ENCODE results near the gene ACAA1.
"Not testable (repeated sequence)": the region's sequence is repeated elsewhere in the genome, so short reads cannot be mapped to it uniquely, and the experiment has no call there.

Gene ACAA1

DNA sequence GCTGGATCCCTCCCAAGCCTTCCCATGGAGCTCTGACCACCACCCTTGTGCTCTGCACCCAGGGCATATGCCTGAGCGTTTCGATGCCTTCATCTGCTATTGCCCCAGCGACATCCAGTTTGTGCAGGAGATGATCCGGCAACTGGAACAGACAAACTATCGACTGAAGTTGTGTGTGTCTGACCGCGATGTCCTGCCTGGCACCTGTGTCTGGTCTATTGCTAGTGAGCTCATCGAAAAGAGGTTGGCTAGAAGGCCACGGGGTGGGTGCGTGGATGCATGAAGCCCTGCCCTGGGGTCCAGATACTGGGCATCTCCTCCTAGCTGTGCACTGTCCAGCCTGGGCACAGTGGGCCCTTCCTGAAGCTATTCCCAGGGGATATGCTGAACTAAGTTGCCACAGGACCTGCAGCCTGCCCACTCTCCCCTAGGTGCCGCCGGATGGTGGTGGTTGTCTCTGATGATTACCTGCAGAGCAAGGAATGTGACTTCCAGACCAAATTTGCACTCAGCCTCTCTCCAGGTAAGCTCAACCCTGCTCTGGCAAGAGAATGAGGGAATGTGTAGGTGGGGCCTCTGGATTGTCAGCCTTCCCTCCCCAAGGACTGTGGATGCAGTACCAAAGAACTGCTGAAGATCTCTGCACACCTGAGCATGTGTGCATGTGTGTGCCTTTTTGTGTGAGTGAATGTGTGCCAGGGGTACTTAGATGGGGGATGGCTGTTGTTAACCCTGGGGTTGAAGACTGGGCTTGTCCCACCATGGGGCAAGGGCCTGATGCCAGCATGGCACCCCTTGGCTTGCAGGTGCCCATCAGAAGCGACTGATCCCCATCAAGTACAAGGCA, 3.6 kb upstream of the ACAA1 start:
- no peaks in the 10 kb centered on the region for H3K9me3 ChIP-seq (replicated peaks; ENCODE audit: low read length)
- H3K4me1 ChIP-seq (ENCODE audit: control insufficient read depth, insufficient read depth, low read length): peaks cover 21% of the 10 kb centered on the region
- H3K36me3 ChIP-seq (ENCODE audit: insufficient read depth, low read length): peaks cover 12% of the 10 kb centered on the region
- H3K27me3 ChIP-seq (ENCODE audit: control insufficient read depth, insufficient read depth, low read length): no peaks in the 10 kb centered on the region
- H3K4me2 ChIP-seq (ENCODE audit: low read length): no peak overlapping the region
- H3K9ac ChIP-seq (ENCODE audit: low read depth, low read length): no peak overlapping the region
- no peak overlapping the region for H3K4me3 ChIP-seq (ENCODE audit: low read length)

- Histone ChIP-seq H3K9me3 (replicated peaks; ENCODE audit: low read length) (no peaks in the 10 kb centered on the region), H3K4me3 (ENCODE audit: low read length) (peak overlapping the region; percentile 96), H3K4me1 (ENCODE audit: control insufficient read depth, insufficient read depth, low read length) (peaks cover 21% of the 10 kb centered on the region), H3K9ac (ENCODE audit: low read depth, low read length) (peak overlapping the region; percentile 83), H3K4me2 (ENCODE audit: low read length) (peak overlapping the region; percentile 96), H3K27me3 (ENCODE audit: control insufficient read depth, insufficient read depth, low read length) (no peaks in the 10 kb centered on the region), H3K36me3 (ENCODE audit: insufficient read depth, low read length) (peaks cover 12% of the 10 kb centered on the region)
Measured at GRCh38 chr3:38139652-38140051, 2.7 kb upstream of the ACAA1 start.

- H3K36me3 ChIP-seq (ENCODE audit: insufficient read depth, low read length): peaks cover 15% of the 10 kb centered on the region
- H3K4me1 ChIP-seq (ENCODE audit: control insufficient read depth, insufficient read depth, low read length): peaks cover 21% of the 10 kb centered on the region
- H3K9me3 ChIP-seq (replicated peaks; ENCODE audit: low read length): no peaks in the 10 kb centered on the region
- peak overlapping the region; percentile 96 for H3K4me2 ChIP-seq (ENCODE audit: low read length)
- peak overlapping the region; percentile 96 for H3K4me3 ChIP-seq (ENCODE audit: low read length)
- no peaks in the 10 kb centered on the region for H3K27me3 ChIP-seq (ENCODE audit: control insufficient read depth, insufficient read depth, low read length)
- peak overlapping the region; percentile 83 for H3K9ac ChIP-seq (ENCODE audit: low read depth, low read length)
Measured at GRCh38 chr3:38139191-38139590, 2.3 kb upstream of the ACAA1 start.

- H3K4me1 ChIP-seq (ENCODE audit: control insufficient read depth, insufficient read depth, low read length): peaks cover 21% of the 10 kb centered on the region
- peaks cover 22% of the 10 kb centered on the region for H3K36me3 ChIP-seq (ENCODE audit: insufficient read depth, low read length)
- H3K4me3 ChIP-seq (ENCODE audit: low read length): peak within 1 kb of the TSS; percentile 96
- H3K9ac ChIP-seq (ENCODE audit: low read depth, low read length): peak within 1 kb of the TSS; percentile 83
- no peaks in the 10 kb centered on the region for H3K27me3 ChIP-seq (ENCODE audit: control insufficient read depth, insufficient read depth, low read length)
- H3K9me3 ChIP-seq (replicated peaks; ENCODE audit: low read length): no peaks in the 10 kb centered on the region
- peak within 1 kb of the TSS; percentile 96 for H3K4me2 ChIP-seq (ENCODE audit: low read length)
Measured at GRCh38 chr3:38138349-38139190, 1.6 kb upstream of the ACAA1 start, which contains the start of gene MYD88. Gene MYD88, plus strand, starts transcription at chr3:38138661. Its CDS starts 40 bp downstream, at chr3:38138701.

GRCh38 chr3:38137615-38138348, 855 bp upstream of the ACAA1 start:
- H3K9ac ChIP-seq (ENCODE audit: low read depth, low read length): peak overlapping the region; percentile 83
- H3K4me1 ChIP-seq (ENCODE audit: control insufficient read depth, insufficient read depth, low read length): peaks cover 21% of the 10 kb centered on the region
- peak overlapping the region; percentile 96 for H3K4me3 ChIP-seq (ENCODE audit: low read length)
- peak overlapping the region; percentile 96 for H3K4me2 ChIP-seq (ENCODE audit: low read length)
- H3K9me3 ChIP-seq (replicated peaks; ENCODE audit: low read length): no peaks in the 10 kb centered on the region
- no peaks in the 10 kb centered on the region for H3K27me3 ChIP-seq (ENCODE audit: control insufficient read depth, insufficient read depth, low read length)
- peaks cover 29% of the 10 kb centered on the region for H3K36me3 ChIP-seq (ENCODE audit: insufficient read depth, low read length)

DNA sequence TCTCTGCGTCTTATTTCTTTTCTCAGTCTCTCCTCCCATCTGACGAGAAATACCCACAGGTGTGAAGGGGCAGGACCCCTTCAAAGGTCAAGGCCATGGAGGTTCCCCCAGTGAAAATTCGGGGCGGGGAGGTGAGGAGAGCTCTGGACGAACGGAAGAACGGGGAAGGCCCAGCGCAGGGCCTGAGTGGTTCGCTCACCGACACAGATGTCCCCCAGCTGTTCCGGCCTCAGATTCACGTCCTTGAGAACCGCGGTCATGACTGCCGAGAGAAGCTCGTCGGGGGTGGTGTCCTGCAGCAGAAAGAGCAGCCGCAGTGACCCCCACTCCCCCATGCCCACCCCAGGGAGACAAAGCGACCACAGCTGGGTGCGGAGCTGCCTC, 542 bp downstream of the ACAA1 start:
- Histone ChIP-seq H3K4me3 (ENCODE audit: low read length) (peak overlapping the region; percentile 96), H3K4me2 (ENCODE audit: low read length) (peak overlapping the region; percentile 97), H3K36me3 (ENCODE audit: insufficient read depth, low read length) (peaks cover 31% of the 10 kb centered on the region), H3K27me3 (ENCODE audit: control insufficient read depth, insufficient read depth, low read length) (no peaks in the 10 kb centered on the region), H3K4me1 (ENCODE audit: control insufficient read depth, insufficient read depth, low read length) (peaks cover 21% of the 10 kb centered on the region), H3K9ac (ENCODE audit: low read depth, low read length) (peak overlapping the region; percentile 90), H3K9me3 (replicated peaks; ENCODE audit: low read length) (no peaks in the 10 kb centered on the region)

- H3K27me3 ChIP-seq (ENCODE audit: control insufficient read depth, insufficient read depth, low read length); H3K9me3 ChIP-seq (replicated peaks; ENCODE audit: low read length): not testable (repeated sequence)
- Histone ChIP-seq H3K36me3 (ENCODE audit: insufficient read depth, low read length) (peaks cover 34% of the 10 kb centered on the region), H3K4me2 (ENCODE audit: low read length) (peak overlapping the region; percentile 97), H3K4me1 (ENCODE audit: control insufficient read depth, insufficient read depth, low read length) (peaks cover 21% of the 10 kb centered on the region), H3K9ac (ENCODE audit: low read depth, low read length) (peak overlapping the region; percentile 90), H3K4me3 (ENCODE audit: low read length) (peak overlapping the region; percentile 96)
Measured at GRCh38 chr3:38135621-38136277, 1.2 kb downstream of the ACAA1 start.

GRCh38 chr3:38134517-38135143, 2.3 kb downstream of the ACAA1 start:
- Histone ChIP-seq H3K4me1 (ENCODE audit: control insufficient read depth, insufficient read depth, low read length) (peaks cover 20% of the 10 kb centered on the region), H3K36me3 (ENCODE audit: insufficient read depth, low read length) (peaks cover 37% of the 10 kb centered on the region)
- not testable (repeated sequence) for H3K4me2 ChIP-seq (ENCODE audit: low read length); H3K27me3 ChIP-seq (ENCODE audit: control insufficient read depth, insufficient read depth, low read length); H3K9me3 ChIP-seq (replicated peaks; ENCODE audit: low read length); H3K9ac ChIP-seq (ENCODE audit: low read depth, low read length); H3K4me3 ChIP-seq (ENCODE audit: low read length)

DNA sequence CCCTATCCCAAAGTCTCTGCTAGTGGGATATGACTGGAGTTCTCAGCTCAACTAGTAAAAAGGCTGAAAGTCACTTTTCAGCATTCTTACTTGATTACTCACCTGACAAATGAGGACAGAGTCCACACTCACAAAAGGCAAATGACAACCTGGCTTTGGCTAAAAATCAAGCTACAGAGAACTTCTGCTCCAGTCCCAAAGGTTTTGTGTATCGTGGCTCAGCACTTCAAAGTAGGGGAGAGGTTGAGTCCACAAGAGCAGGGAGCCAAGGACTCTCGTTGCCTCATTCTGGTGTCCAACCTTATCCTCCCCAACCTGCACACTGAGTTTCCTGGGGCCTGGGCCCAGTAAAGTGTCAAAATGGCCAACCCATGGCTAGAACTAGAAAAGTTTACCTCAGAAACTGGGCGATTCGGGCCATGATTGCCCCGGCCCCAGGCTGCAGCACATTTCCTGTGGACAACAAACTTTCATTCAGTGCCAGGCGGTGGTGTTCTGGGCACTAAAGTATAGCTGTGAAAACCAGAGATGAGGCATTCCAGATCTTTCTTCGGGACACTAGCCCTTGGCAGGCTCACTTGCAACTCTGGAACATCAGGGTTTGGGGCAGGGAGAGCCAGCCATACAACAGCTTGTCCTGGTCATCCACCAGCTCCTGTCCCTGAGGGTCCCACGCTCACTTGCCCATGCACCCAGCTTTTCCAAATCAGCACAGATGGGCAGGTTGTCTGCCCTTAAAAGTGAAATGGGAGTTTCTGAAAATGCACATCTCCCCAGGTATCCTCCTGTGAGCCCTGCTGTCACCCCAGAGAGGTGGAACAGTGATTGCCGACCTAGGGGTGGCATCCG, 3.1 kb downstream of the ACAA1 start:
- peaks cover 14% of the 10 kb centered on the region for H3K4me1 ChIP-seq (ENCODE audit: control insufficient read depth, insufficient read depth, low read length)
- peaks cover 45% of the 10 kb centered on the region for H3K36me3 ChIP-seq (ENCODE audit: insufficient read depth, low read length)
- no peaks in the 10 kb centered on the region for H3K9me3 ChIP-seq (replicated peaks; ENCODE audit: low read length)
- no peaks in the 10 kb centered on the region for H3K27me3 ChIP-seq (ENCODE audit: control insufficient read depth, insufficient read depth, low read length)
- no peak overlapping the region for H3K4me3 ChIP-seq (ENCODE audit: low read length)
- no peak overlapping the region for H3K9ac ChIP-seq (ENCODE audit: low read depth, low read length)
- no peak overlapping the region for H3K4me2 ChIP-seq (ENCODE audit: low read length)

DNA sequence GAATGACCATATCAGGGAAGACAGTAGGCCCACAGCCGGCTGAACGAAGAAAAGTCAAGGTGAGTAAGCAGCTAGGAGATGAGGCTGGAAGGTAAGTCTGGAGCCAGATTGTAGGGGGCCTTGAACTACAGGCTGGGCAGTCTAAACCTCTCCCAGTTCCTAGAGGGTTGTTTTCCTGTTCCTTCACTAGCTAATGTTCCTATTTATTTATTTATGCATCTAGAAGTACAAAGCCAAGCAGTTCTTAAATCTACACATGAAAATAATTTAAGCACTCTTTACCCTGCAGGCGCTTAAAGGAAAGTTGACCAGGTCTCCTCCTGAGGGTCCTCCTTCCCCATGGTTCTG, 3.7 kb downstream of the ACAA1 start:
- peaks cover 15% of the 10 kb centered on the region for H3K4me1 ChIP-seq (ENCODE audit: control insufficient read depth, insufficient read depth, low read length)
- no peaks in the 10 kb centered on the region for H3K27me3 ChIP-seq (ENCODE audit: control insufficient read depth, insufficient read depth, low read length)
- H3K36me3 ChIP-seq (ENCODE audit: insufficient read depth, low read length): peaks cover 48% of the 10 kb centered on the region
- H3K4me3 ChIP-seq (ENCODE audit: low read length): no peak overlapping the region
- H3K4me2 ChIP-seq (ENCODE audit: low read length): no peak overlapping the region
- no peaks in the 10 kb centered on the region for H3K9me3 ChIP-seq (replicated peaks; ENCODE audit: low read length)
- H3K9ac ChIP-seq (ENCODE audit: low read depth, low read length): no peak overlapping the region
